ENCODE data around the gene TTC39B.
A peak's percentile ranks its signal among the peaks of the same experiment; 100 is the strongest.
"Not testable (repeated sequence)": the region's sequence is repeated elsewhere in the genome, so short reads cannot be mapped to it uniquely, and the experiment has no call there.

Gene TTC39B

GRCh38 chr9:15235658-15236057 is 71.4 kb downstream of the TTC39B start:
- no peaks in the 10 kb centered on the region for H3K27me3 ChIP-seq (ENCODE audit: insufficient read depth, low read depth)
- H3K27ac ChIP-seq = no peak overlapping the region
- H3K9ac ChIP-seq = no peak overlapping the region
- H2AFZ ChIP-seq (ENCODE audit: low read depth) = no peak overlapping the region
- H3K36me3 ChIP-seq (ENCODE audit: insufficient read depth) = no peaks in the 10 kb centered on the region
- H3K4me2 ChIP-seq = no peak overlapping the region
- H3K4me3 ChIP-seq (IDR thresholded peaks at IDR 0.05; ENCODE audit: insufficient read depth, low read depth, low read length) = no peak overlapping the region
- no peak for TF ChIP-seq CTCF (conservative IDR thresholded peaks at IDR 0.05; ENCODE audit: low read depth, low read length)
- no peaks in the 10 kb centered on the region for H3K79me2 ChIP-seq (ENCODE audit: insufficient read depth, low read depth)
- no peaks in the 10 kb centered on the region for H4K20me1 ChIP-seq (ENCODE audit: insufficient read depth)
- H3K4me1 ChIP-seq (ENCODE audit: low read depth, poor library complexity, severe bottlenecking) = no peaks in the 10 kb centered on the region

GRCh38 chr9:15233941-15234490 is 73.0 kb downstream of the TTC39B start:
- not testable (repeated sequence) for H3K4me2 ChIP-seq; H3K4me3 ChIP-seq (IDR thresholded peaks at IDR 0.05; ENCODE audit: insufficient read depth, low read depth, low read length); H3K9ac ChIP-seq; H3K79me2 ChIP-seq (ENCODE audit: insufficient read depth, low read depth); H4K20me1 ChIP-seq (ENCODE audit: insufficient read depth); H3K4me1 ChIP-seq (ENCODE audit: low read depth, poor library complexity, severe bottlenecking); H3K36me3 ChIP-seq (ENCODE audit: insufficient read depth); H3K27ac ChIP-seq; H3K27me3 ChIP-seq (ENCODE audit: insufficient read depth, low read depth); H2AFZ ChIP-seq (ENCODE audit: low read depth)

GRCh38 chr9:15232706-15233280 is 74.2 kb downstream of the TTC39B start:
- H3K27ac ChIP-seq; H3K36me3 ChIP-seq (ENCODE audit: insufficient read depth); H3K4me3 ChIP-seq (IDR thresholded peaks at IDR 0.05; ENCODE audit: insufficient read depth, low read depth, low read length); H4K20me1 ChIP-seq (ENCODE audit: insufficient read depth); H3K4me2 ChIP-seq; H3K79me2 ChIP-seq (ENCODE audit: insufficient read depth, low read depth); H3K9ac ChIP-seq; H3K27me3 ChIP-seq (ENCODE audit: insufficient read depth, low read depth); H3K4me1 ChIP-seq (ENCODE audit: low read depth, poor library complexity, severe bottlenecking); H2AFZ ChIP-seq (ENCODE audit: low read depth): not testable (repeated sequence)

GRCh38 chr9:15231788-15232635 is 75.0 kb downstream of the TTC39B start:
- peak; percentile 68 for TF ChIP-seq CTCF (conservative IDR thresholded peaks at IDR 0.05; ENCODE audit: low read depth, low read length)
- H3K4me1 ChIP-seq (ENCODE audit: low read depth, poor library complexity, severe bottlenecking) = no peaks in the 10 kb centered on the region
- no peaks in the 10 kb centered on the region for H4K20me1 ChIP-seq (ENCODE audit: insufficient read depth)
- H3K79me2 ChIP-seq (ENCODE audit: insufficient read depth, low read depth) = no peaks in the 10 kb centered on the region
- no peaks in the 10 kb centered on the region for H3K36me3 ChIP-seq (ENCODE audit: insufficient read depth)
- no peak overlapping the region for H3K27ac ChIP-seq
- no peaks in the 10 kb centered on the region for H3K27me3 ChIP-seq (ENCODE audit: insufficient read depth, low read depth)
- H3K4me3 ChIP-seq (IDR thresholded peaks at IDR 0.05; ENCODE audit: insufficient read depth, low read depth, low read length) = no peak overlapping the region
- H2AFZ ChIP-seq (ENCODE audit: low read depth) = no peak overlapping the region
- H3K4me2 ChIP-seq = no peak overlapping the region
- no peak overlapping the region for H3K9ac ChIP-seq

GRCh38 chr9:15229409-15229808 is 77.6 kb downstream of the TTC39B start:
- no peak for TF ChIP-seq CTCF (conservative IDR thresholded peaks at IDR 0.05; ENCODE audit: low read depth, low read length)
- Histone ChIP-seq H3K4me1 (ENCODE audit: low read depth, poor library complexity, severe bottlenecking) (no peaks in the 10 kb centered on the region), H4K20me1 (ENCODE audit: insufficient read depth) (no peaks in the 10 kb centered on the region), H3K79me2 (ENCODE audit: insufficient read depth, low read depth) (no peaks in the 10 kb centered on the region), H2AFZ (ENCODE audit: low read depth) (no peak overlapping the region), H3K36me3 (ENCODE audit: insufficient read depth) (no peaks in the 10 kb centered on the region), H3K4me3 (IDR thresholded peaks at IDR 0.05; ENCODE audit: insufficient read depth, low read depth, low read length) (no peak overlapping the region), H3K9ac (no peak overlapping the region), H3K27me3 (ENCODE audit: insufficient read depth, low read depth) (no peaks in the 10 kb centered on the region), H3K27ac (no peak overlapping the region), H3K4me2 (no peak overlapping the region)
